ENCODE measurements around the gene PDZK1. TPM values are rescaled to one million over a fixed set of nuclear protein-coding genes. Genes with fewer than 3 reads are reported as not detected.

PDZK1 gene
- polyA plus RNA-seq (2011; rRNA removed) = 2.0 and 3.2 TPM in 2 replicates
- polyA minus RNA-seq (2011; rRNA and poly(A)+ RNA removed) = 0.74 and 0.83 TPM in 2 replicates

- no peaks in the 10 kb centered on the region for H3K9me3 ChIP-seq (ENCODE audit: control insufficient read depth, insufficient read depth, low read length)
- no peaks in the 10 kb centered on the region for H3K27me3 ChIP-seq (ENCODE audit: control insufficient read depth, insufficient read depth, low read length)
- POLR2A ChIA-PET = no interaction called here
- TF ChIP-seq CTCF (IDR thresholded peaks at IDR 0.05; ENCODE audit: low read depth, low read length) = no peak
- no peak for DNase-seq (ENCODE audit: low read depth, low spot score)
- H3K27ac ChIP-seq (ENCODE audit: low read depth, low read length) = peak within 1 kb of the TSS; percentile 31
- CTCF ChIA-PET = interaction anchor here (4.6 kb wide), 1 partner anchor 13 kb away, joined by 35 read pairs; the partner anchor contains the start of gene CD160
- H3K4me3 ChIP-seq (ENCODE audit: low read depth, low read length) = no peak within 1 kb of the TSS
Measured at GRCh38 chr1:145707183-145707867, at the start of gene PDZK1. TSS of gene PDZK1 (minus strand) at chr1:145707368. CDS start at chr1:145688021, 19,347 bp downstream.

GRCh38 chr1:145751491-145752037 lies 44.4 kb upstream of the PDZK1 start:
- peak overlapping the region; percentile 25; the same call in 1 of the 2 replicates for H3K4me3 ChIP-seq (ENCODE audit: low read depth, low read length)

GRCh38 chr1:145750426-145750825 lies 43.3 kb upstream of the PDZK1 start:
- POLR2A ChIA-PET = interaction anchor here (1.6 kb wide), 1 partner anchor 10 kb away, joined by 20 read pairs; no protein-coding TSS in a partner anchor
- CTCF ChIA-PET = interaction anchor here (1.2 to 1.6 kb wide), 2 partner anchors 28 to 54 kb away, joined by 3 to 4 read pairs; no protein-coding TSS in a partner anchor
- Histone ChIP-seq H3K27ac (ENCODE audit: low read depth, low read length) (no peak overlapping the region), H3K4me3 (ENCODE audit: low read depth, low read length) (no peak overlapping the region), H3K9me3 (ENCODE audit: control insufficient read depth, insufficient read depth, low read length) (no peaks in the 10 kb centered on the region), H3K27me3 (ENCODE audit: control insufficient read depth, insufficient read depth, low read length) (no peaks in the 10 kb centered on the region)
- no peak for DNase-seq (ENCODE audit: low read depth, low spot score)
- TF ChIP-seq CTCF (IDR thresholded peaks at IDR 0.05; ENCODE audit: low read depth, low read length) = no peak

More at GRCh38 chr1:145751491-145752037, 44.4 kb upstream of the PDZK1 start:
- TF ChIP-seq CTCF (IDR thresholded peaks at IDR 0.05; ENCODE audit: low read depth, low read length) = no peak
- Histone ChIP-seq H3K9me3 (ENCODE audit: control insufficient read depth, insufficient read depth, low read length) (no peaks in the 10 kb centered on the region), H3K27me3 (ENCODE audit: control insufficient read depth, insufficient read depth, low read length) (no peaks in the 10 kb centered on the region), H3K27ac (ENCODE audit: low read depth, low read length) (peak overlapping the region; percentile 97)
- ChIA-PET POLR2A (interaction anchor here (0.5 to 1.6 kb wide), 7 partner anchors 11 to 168 kb away, joined by 3 to 20 read pairs (median 6); partner anchors contain the start of genes POLR3C and RNF115), CTCF (interaction anchor here (0.6 to 1.6 kb wide), 3 partner anchors 25 to 32 kb away, joined by 3 to 5 read pairs (median 4); no protein-coding TSS in a partner anchor)
- DNase-seq (ENCODE audit: low read depth, low spot score) = peak; percentile 83

GRCh38 chr1:145747398-145748247 lies 40.5 kb upstream of the PDZK1 start:
- TF ChIP-seq CTCF (IDR thresholded peaks at IDR 0.05; ENCODE audit: low read depth, low read length) = no peak
- ChIA-PET POLR2A (interaction anchor here (0.6 kb wide), 1 partner anchor 35 kb away, joined by 3 read pairs; no protein-coding TSS in a partner anchor), CTCF (interaction anchor here (1.2 kb wide), 1 partner anchor 25 kb away, joined by 3 read pairs; no protein-coding TSS in a partner anchor)
- Histone ChIP-seq H3K4me3 (ENCODE audit: low read depth, low read length) (no peak overlapping the region), H3K9me3 (ENCODE audit: control insufficient read depth, insufficient read depth, low read length) (no peaks in the 10 kb centered on the region), H3K27ac (ENCODE audit: low read depth, low read length) (no peak overlapping the region), H3K27me3 (ENCODE audit: control insufficient read depth, insufficient read depth, low read length) (no peaks in the 10 kb centered on the region)
- no peak for DNase-seq (ENCODE audit: low read depth, low spot score)

Data from AG04450 (cell line).